HepG2 (cell line): ENCODE results near the gene UBAC2. TPM values are rescaled to one million over a fixed set of nuclear protein-coding genes. Genes with fewer than 3 reads are reported as not detected.

ENCODE experiments used
- ATAC-seq: fragments of 200-7000 bp; cut with Tn5 transposase; 3 replicates; pipeline ENCODE4 v1.9.1; 2020; ENCODE audit warnings: mild to moderate bottlenecking, moderate library complexity
- BruUV-seq: library from RNA; stranded (reverse); fragments of 400-500 nt; replicated peaks from 2 replicates; lab custom pipeline; 2021; lab: Mats Ljungman, UMichigan
- CTCF ChIA-PET: fragments of 300-600 bp; formaldehyde crosslinking; extraction: SDS; loops from one replicate; lab custom pipeline; 2021; ENCODE audit warnings: low total read pairs, inconsistent platforms, low intra/inter-chr PET ratio; lab: Yijun Ruan, JAX
- POLR2A ChIA-PET: fragments of 350-600 bp; sonication (Branson Sonifier 250); formaldehyde crosslinking; loops from one replicate; lab custom pipeline; 2020; ENCODE audit warnings: antibody characterized with exemption, inconsistent platforms; lab: Yijun Ruan, JAX
- DNase-seq: peaks from one replicate; pipeline ENCODE4 v3.0.0-alpha.2; 2015; ENCODE audit warnings: low spot score
- FAIRE-seq: peaks from 3 replicates; lab custom pipeline; 2011; peaks lifted over from hg19 to GRCh38; lab: Jason Lieb, UNC
- H2AFZ ChIP-seq: one replicate; pipeline ENCODE4 v1.6.1; 2011; ENCODE audit warnings: low read length, inconsistent platforms
- H3K27ac ChIP-seq: fragments of 300-600 bp; 3 replicates; pipeline ENCODE4 v1.8.0; 2011; ENCODE audit warnings: mixed run types, mild to moderate bottlenecking, mixed read lengths, low read length, inconsistent platforms; ENCODE audit not compliant: insufficient read depth; ENCODE audit errors: extremely low read length
- H3K27me3 ChIP-seq, 2 experiments: fragments of 200-600 bp in 1 of 2; 2 replicates in 1 of 2; 3 replicates in 1 of 2; pipeline versions ENCODE4 v1.6.0 to v1.8.0; 2011; ENCODE audit warnings: low read length in 2 of 2, mild to moderate bottlenecking in 2 of 2, moderate library complexity in 2 of 2, inconsistent platforms in 1 of 2; ENCODE audit not compliant: insufficient read depth in 2 of 2, control insufficient read depth in 1 of 2
- H3K36me3 ChIP-seq, 2 experiments: fragments of 200-600 bp in 1 of 2; replicated peaks in 1 of 2; 2 replicates in 1 of 2; 3 replicates in 1 of 2; pipeline versions ENCODE4 v1.5.1 to v1.8.0; 2011; ENCODE audit warnings: low read length in 2 of 2, inconsistent platforms in 1 of 2; ENCODE audit not compliant: insufficient read depth in 2 of 2, control insufficient read depth in 1 of 2
- H3K4me1 ChIP-seq: 2 replicates; pipeline ENCODE4 v1.5.1; 2012; ENCODE audit warnings: low read length, inconsistent platforms; ENCODE audit not compliant: insufficient read depth
- H3K4me2 ChIP-seq: 2 replicates; pipeline ENCODE4 v1.6.0; 2011; ENCODE audit warnings: low read depth, low read length, inconsistent platforms
- H3K4me3 ChIP-seq, 3 experiments: fragments of 200-600 bp in 1 of 3; sonication (generic), shearing (Covaris generic) in 1 of 3; replicated peaks in 1 of 3; 2 replicates each; pipeline ENCODE4 v1.5.1; 2011 to 2016; ENCODE audit warnings: low read length in 3 of 3, inconsistent platforms in 2 of 3, low read depth in 2 of 3, mild to moderate bottlenecking in 2 of 3, control low read depth in 1 of 3, mixed read lengths in 1 of 3; ENCODE audit not compliant: insufficient read depth in 1 of 3
- H3K79me2 ChIP-seq: one replicate; pipeline ENCODE4 v1.6.1; 2011; ENCODE audit warnings: low read length, inconsistent platforms; ENCODE audit not compliant: insufficient read depth
- H3K9ac ChIP-seq: 2 replicates; pipeline ENCODE4 v1.6.0; 2011; ENCODE audit warnings: mild to moderate bottlenecking, low read depth, low read length, inconsistent platforms; ENCODE audit not compliant: insufficient read depth
- H3K9me3 ChIP-seq: 2 replicates; pipeline ENCODE4 v1.5.1; 2012; ENCODE audit warnings: mild to moderate bottlenecking, low read length
- H4K20me1 ChIP-seq: 2 replicates; pipeline ENCODE4 v1.6.0; 2011; ENCODE audit warnings: inconsistent platforms, mild to moderate bottlenecking, low read length, moderate library complexity; ENCODE audit not compliant: insufficient read depth
- CCDC6 ChIP-seq: sonication (generic); formaldehyde crosslinking; IDR thresholded peaks from 2 replicates; pipeline ENCODE4 v1.8.1; 2022; ENCODE audit warnings: mild to moderate bottlenecking, missing genetic modification reagents, moderate library complexity
- CSRNP1 ChIP-seq: sonication (generic); formaldehyde crosslinking; IDR thresholded peaks from 2 replicates; pipeline ENCODE4 v1.8.1; 2023; ENCODE audit warnings: mild to moderate bottlenecking, missing genetic modification reagents
- FLYWCH1 ChIP-seq: sonication (generic); formaldehyde crosslinking; IDR thresholded peaks from 2 replicates; pipeline ENCODE4 v1.8.1; 2023; ENCODE audit warnings: mild to moderate bottlenecking, missing genetic modification reagents
- NCOA1 ChIP-seq: sonication (generic); formaldehyde crosslinking; IDR thresholded peaks from 2 replicates; pipeline ENCODE4 v1.9.0; 2021; ENCODE audit warnings: missing genetic modification reagents
- NR1H2 ChIP-seq: sonication (generic); formaldehyde crosslinking; IDR thresholded peaks from 2 replicates; pipeline ENCODE4 v1.8.1; 2022; ENCODE audit warnings: low read depth, missing genetic modification reagents, borderline replicate concordance
- PHB2 ChIP-seq: fragments of 450-650 bp; IDR thresholded peaks from 2 replicates; pipeline ENCODE4 v1.6.1; 2018; ENCODE audit not compliant: partially characterized antibody
- TFDP1 ChIP-seq: IDR thresholded peaks from 2 replicates; pipeline ENCODE4 v1.6.1; 2016; ENCODE audit warnings: missing compliant biosample characterization, missing genetic modification reagents, borderline replicate concordance
- ZNF24 ChIP-seq: fragments of 450-650 bp; IDR thresholded peaks from 2 replicates; pipeline ENCODE4 v1.6.1; 2017; ENCODE audit warnings: antibody characterized with exemption, mild to moderate bottlenecking
- ZNF432 ChIP-seq: sonication (generic); formaldehyde crosslinking; IDR thresholded peaks from 2 replicates; pipeline ENCODE4 v1.5.0; 2020; ENCODE audit warnings: missing genetic modification reagents, mild to moderate bottlenecking, borderline replicate concordance
- ZNF460 ChIP-seq: sonication (generic); formaldehyde crosslinking; IDR thresholded peaks from 2 replicates; pipeline ENCODE4 v1.5.1; 2020; ENCODE audit warnings: missing genetic modification reagents, mild to moderate bottlenecking, borderline replicate concordance
- ZNF616 ChIP-seq: sonication (generic); formaldehyde crosslinking; IDR thresholded peaks from 2 replicates; pipeline ENCODE4 v1.5.0; 2020; ENCODE audit warnings: low read depth, mild to moderate bottlenecking, missing genetic modification reagents
- ZNF660 ChIP-seq: sonication (generic); formaldehyde crosslinking; IDR thresholded peaks from 2 replicates; pipeline ENCODE4 v1.5.1; 2020; ENCODE audit warnings: mild to moderate bottlenecking, low read depth, missing genetic modification reagents, borderline replicate concordance
- WGBS: methylation state at CpG from one replicate; pipeline ENCODE4 v1.1.6; 2017; ENCODE audit warnings: low lambda C conversion rate; 5-methylcytosine and 5-hydroxymethylcytosine counted together
- in situ Hi-C: cut with HindIII; loops from 2 replicates; pipeline ENCODE4 v1.10.0; 2017; ENCODE audit warnings: low pct_unique_long_range_greater_than_20kb; ENCODE audit not compliant: extremely low pct_ligation_motif_present
- intact Hi-C: fragments of 100-400 bp; cut with micrococcal nuclease; formaldehyde crosslinking; loops from one replicate; pipeline ENCODE4 v1.10.0; 2022; ENCODE audit not compliant: unreplicated experiment
- polyA plus RNA-seq, 8 experiments: library from polyadenylated mRNA; depleted of rRNA in 3 of 8; stranded (reverse) in 7 of 8; unstranded in 1 of 8; fragments of >200 nt; fragmentation: Illumina TruSeq in 4 of 8; extraction: Trizol in 4 of 8; gene quantifications; 2 replicates each; pipeline versions ENCODE4 v1.2.1 to v1.2.3, GENCODE V29; 2011 to 2016; ENCODE audit warnings: low read depth in 4 of 8, missing spikeins in 1 of 8, mixed read lengths in 1 of 8; ENCODE audit not compliant: insufficient read depth in 1 of 8
- total RNA-seq, 5 experiments: library from RNA; depleted of rRNA; stranded (reverse); fragments of >200 nt; fragmentation: Illumina TruSeq; extraction: Trizol; gene quantifications; 2 replicates each; pipeline ENCODE4 v1.2.3, GENCODE V29; 2016; ENCODE audit warnings: low read depth in 1 of 5
- TF ChIP-seq, protein P1 (sequence below): sonication (generic); formaldehyde crosslinking; IDR thresholded peaks from 2 replicates; pipeline ENCODE4 v1.4.0; 2020; ENCODE audit warnings: low read depth, mild to moderate bottlenecking, missing genetic modification reagents
- TF ChIP-seq, protein P2 (sequence below): sonication (generic); formaldehyde crosslinking; IDR thresholded peaks from 2 replicates; pipeline ENCODE4 v1.8.0; 2022; ENCODE audit warnings: missing genetic modification reagents, low read depth, mild to moderate bottlenecking, borderline replicate concordance

UBAC2 gene
- total and polyA plus RNA-seq, 2 of the 13 experiments (the other 11 are each of a cell fraction or from before 2014, with no cell fraction given) = 61.3 to 80.8 TPM

GRCh38 chr13:99231721-99232120 lies 31.1 kb downstream of the UBAC2 start:
- ChIA-PET CTCF (no interaction called here), POLR2A (interaction anchor here (1.4 kb wide), 1 partner anchor 31 kb away, joined by 4 read pairs; the partner anchor contains the start of gene UBAC2)
- Histone ChIP-seq H4K20me1 (peaks cover 9% of the 10 kb centered on the region; the same call in 1 of the 2 replicates), H3K4me2 (no peak overlapping the region), H3K9ac (no peak overlapping the region), H3K27ac (no peak overlapping the region), H3K4me1 (peaks cover 10% of the 10 kb centered on the region), H3K27me3 (no peaks in the 10 kb centered on the region), H3K36me3 (no peaks in the 10 kb centered on the region)
- intact Hi-C loops (no loop called here), in situ Hi-C loops (no loop called here)
- DNase-seq = no peak
- no peak for ATAC-seq
- no peak for FAIRE-seq
- 100% methylated on average over 1 of the region's 1 CpG for WGBS
- no TSS peak for BruUV-seq
- TF ChIP-seq ZNF24 = no peak
- TF ChIP-seq ZNF616 (CRISPR knock-in tag) = no peak
- TF ChIP-seq, protein P1, sequence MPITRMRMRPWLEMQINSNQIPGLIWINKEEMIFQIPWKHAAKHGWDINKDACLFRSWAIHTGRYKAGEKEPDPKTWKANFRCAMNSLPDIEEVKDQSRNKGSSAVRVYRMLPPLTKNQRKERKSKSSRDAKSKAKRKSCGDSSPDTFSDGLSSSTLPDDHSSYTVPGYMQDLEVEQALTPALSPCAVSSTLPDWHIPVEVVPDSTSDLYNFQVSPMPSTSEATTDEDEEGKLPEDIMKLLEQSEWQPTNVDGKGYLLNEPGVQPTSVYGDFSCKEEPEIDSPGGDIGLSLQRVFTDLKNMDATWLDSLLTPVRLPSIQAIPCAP (CRISPR knock-in tag) = no peak
- TF ChIP-seq NR1H2 (CRISPR knock-in tag) = no peak
- TF ChIP-seq CCDC6 (CRISPR knock-in tag) = no peak
- TF ChIP-seq ZNF660 (CRISPR knock-in tag) = no peak
- TF ChIP-seq, all 625 proteins: peak for 0
- H2AFZ ChIP-seq = no peak overlapping the region
- H3K79me2 ChIP-seq = peaks cover 51% of the 10 kb centered on the region
- H3K4me3 ChIP-seq = no peak overlapping the region
- no peaks in the 10 kb centered on the region for H3K9me3 ChIP-seq

DNA sequence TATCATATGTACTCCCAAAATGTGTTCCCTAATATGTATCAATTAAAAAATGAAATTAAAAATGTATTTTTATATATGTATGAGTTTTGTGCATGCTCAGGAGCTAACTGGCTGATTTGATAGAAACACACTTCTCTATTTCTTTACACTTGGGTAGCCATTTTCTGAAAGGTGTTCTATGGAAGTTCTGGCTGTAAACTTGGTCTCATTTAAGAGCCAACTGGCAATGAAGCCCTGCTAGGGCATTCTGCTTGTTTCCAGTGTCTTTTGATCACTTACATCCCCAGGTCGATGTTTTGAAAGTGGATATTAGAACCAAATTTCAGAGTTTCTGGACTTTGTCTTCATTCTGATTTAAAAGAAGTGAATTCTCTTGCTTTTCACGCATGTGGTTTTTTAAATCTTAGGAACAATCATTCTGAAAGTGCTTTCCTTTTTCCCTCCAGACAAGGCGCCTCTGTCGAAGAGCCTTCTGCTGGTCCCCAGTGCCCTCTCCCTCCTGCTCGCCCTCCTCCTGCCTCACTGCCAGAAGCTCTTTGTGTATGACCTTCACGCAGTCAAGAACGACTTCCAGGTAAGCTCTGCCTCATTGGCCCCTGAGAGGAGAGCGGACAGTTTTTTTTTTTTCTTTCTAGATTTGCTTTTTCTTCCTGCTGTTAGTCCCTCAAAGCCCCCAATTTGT lies 37.5 kb downstream of the UBAC2 start:
- Histone ChIP-seq H3K4me1 (no peaks in the 10 kb centered on the region), H4K20me1 (no peaks in the 10 kb centered on the region)
- WGBS = over 99% methylated on average over 8 of the region's 8 CpGs
- TF ChIP-seq PHB2 = no peak
- no peak for TF ChIP-seq CSRNP1 (CRISPR knock-in tag)
- TF ChIP-seq TFDP1 (CRISPR knock-in tag) = no peak
- no peak for TF ChIP-seq ZNF432 (CRISPR knock-in tag)
- TF ChIP-seq, protein P2, sequence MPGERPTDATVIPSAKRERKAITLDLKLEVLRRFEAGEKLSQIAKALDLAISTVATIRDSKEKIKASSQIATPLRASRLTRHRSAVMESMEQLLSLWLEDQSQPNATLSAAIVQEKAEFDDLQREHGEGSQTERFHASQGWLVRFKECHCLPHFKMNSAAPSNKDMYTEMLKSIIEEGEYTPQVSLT (CRISPR knock-in tag) = no peak
- no peak for TF ChIP-seq ZNF460 (CRISPR knock-in tag)
- no peak for TF ChIP-seq NCOA1 (CRISPR knock-in tag)
- TF ChIP-seq FLYWCH1 (CRISPR knock-in tag) = no peak

More for the DNA sequence above, 37.5 kb downstream of the UBAC2 start:
- POLR2A ChIA-PET = no interaction called here
- CTCF ChIA-PET = no interaction called here
- H3K27me3 ChIP-seq = no peaks in the 10 kb centered on the region
- in situ Hi-C loops = no loop called here
- intact Hi-C loops = no loop called here
- peaks cover 3 to 30% of the 10 kb centered on the region in 2 experiments; a peak in 3 of 5 replicates for H3K36me3 ChIP-seq
- DNase-seq (no peak), FAIRE-seq (no peak), ATAC-seq (no peak)
- no peak overlapping the region for H3K4me2 ChIP-seq
- H3K27ac ChIP-seq = no peak overlapping the region
- BruUV-seq = no TSS peak
- H3K4me3 ChIP-seq = no peak overlapping the region
- no peak overlapping the region for H3K9ac ChIP-seq
- no peak overlapping the region for H2AFZ ChIP-seq
- H3K79me2 ChIP-seq = peaks cover 15% of the 10 kb centered on the region
- no peaks in the 10 kb centered on the region for H3K9me3 ChIP-seq
